ENCODE results near the gene ETNK1.

- TF ChIP-seq CTCF (IDR thresholded peaks at IDR 0.05) = no peak
- no peak for TF ChIP-seq EZH2 (IDR thresholded peaks at IDR 0.05; ENCODE audit: borderline replicate concordance, insufficient read depth, low read depth, low read length, poor library complexity, severe bottlenecking)
Observed at GRCh38 chr12:22729431-22729956, 104.5 kb downstream of the ETNK1 start.
